HG02571 (cell line): ENCODE measurements around the gene XIRP1.

Experiments used
- ATAC-seq: cut with Tn5 transposase; IDR thresholded peaks from one replicate; pipeline ENCODE4 v1.9.1; 2021; ENCODE audit warnings: mild to moderate bottlenecking, moderate library complexity; ENCODE audit not compliant: unreplicated experiment

The XIRP1 gene

DNA sequence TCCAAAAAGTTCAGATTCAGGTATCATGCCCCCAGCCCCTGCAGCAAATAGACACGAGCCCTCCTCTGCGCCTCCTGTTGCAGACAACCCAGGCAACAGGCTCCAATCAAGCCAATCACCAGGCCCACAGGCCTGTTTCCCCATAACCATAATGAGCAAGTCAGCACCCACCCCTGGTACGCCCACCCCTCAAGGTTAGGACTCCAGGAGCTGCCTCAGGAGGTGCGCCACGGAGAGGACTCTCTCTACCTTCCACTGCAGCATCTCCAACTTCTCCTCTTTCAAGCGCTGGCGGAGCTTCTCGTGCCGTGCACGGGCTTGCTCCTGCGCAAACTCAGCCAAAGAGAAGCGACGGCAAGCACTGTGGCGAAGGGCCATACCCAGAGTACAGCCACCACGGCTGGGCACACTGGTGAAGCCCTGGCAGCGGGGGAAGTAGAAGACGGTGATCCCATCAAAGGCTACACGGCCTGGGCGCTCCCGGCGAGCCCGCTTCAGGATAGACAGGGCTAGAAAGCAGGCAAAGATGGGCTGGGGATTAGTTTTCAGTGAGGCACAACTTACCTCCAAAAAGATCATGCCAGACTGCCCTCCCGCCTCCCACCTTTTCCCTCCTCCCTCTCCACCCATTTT lies 47.5 kb downstream of the XIRP1 start:
- ATAC-seq: no peak

DNA sequence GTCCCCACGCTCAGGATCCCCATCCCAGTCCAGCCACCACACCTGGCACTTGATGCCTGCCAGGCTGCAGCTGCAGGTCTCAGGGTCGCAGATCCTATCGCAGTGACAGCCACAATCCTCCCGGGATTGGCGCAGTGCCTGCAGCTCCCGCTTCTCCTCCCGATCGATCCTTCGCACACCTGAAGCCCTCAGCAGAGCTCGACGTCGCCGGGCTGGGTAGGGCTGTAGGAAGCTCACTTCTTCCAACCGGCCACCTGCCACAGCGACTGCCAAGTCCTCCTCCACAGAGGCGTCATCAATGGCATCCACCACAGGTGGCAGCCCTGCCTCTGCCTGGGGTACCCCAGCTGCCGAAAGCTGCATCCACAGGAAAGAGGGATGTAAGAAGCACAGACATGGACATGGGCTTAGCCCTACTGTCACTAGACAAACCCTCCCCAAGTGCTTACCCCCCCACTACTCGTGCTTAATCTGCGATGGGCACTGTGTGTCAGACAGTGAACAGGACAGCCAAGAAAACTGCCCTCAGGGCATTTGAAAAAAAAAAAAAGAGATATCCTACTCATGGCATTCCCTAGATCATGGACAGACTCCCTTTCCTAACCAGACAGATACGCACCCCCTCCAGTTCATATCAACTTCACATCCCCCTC lies 48.2 kb downstream of the XIRP1 start:
- ATAC-seq: no peak

DNA sequence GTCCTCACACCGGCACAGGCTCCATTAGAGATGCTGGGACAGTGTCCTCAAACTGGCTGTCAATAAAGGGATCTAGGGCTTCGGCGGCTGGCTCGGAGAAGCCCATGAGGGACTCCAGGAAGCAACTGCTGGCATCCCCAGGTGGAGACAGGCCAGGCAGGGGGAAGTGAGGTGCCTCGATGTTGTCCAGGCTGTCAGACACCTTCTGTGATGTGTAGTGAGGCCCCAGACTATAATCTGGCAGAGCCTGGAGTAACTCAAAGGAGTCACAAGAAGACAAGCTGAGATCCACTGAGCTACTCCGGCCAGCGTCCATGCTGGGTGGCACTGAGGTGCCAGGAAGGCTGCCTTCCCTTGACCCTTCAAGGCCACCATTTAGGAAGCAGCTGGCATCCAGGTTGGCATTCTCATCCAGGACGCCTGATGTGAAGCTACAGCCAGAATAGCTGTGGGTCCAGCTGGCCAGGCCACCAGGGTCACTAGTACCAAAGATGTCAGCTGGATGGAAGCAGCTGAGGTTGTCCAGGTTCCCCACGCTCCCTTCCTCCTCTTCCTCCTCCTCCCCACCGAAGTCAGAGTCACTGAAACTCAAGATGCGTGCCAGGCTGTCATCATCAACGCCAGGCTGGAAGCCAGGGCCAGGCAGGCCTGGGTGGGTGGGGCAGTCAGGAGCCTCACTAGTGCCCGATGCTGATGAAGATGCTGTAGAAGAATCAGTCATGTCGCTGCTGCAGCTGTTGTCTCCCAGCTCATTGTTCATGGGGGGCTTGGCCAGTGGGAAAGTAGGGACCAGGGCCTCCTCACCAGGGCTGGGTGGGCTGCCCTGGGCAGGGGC lies 49.1 kb downstream of the XIRP1 start:
- ATAC-seq: no peak

DNA sequence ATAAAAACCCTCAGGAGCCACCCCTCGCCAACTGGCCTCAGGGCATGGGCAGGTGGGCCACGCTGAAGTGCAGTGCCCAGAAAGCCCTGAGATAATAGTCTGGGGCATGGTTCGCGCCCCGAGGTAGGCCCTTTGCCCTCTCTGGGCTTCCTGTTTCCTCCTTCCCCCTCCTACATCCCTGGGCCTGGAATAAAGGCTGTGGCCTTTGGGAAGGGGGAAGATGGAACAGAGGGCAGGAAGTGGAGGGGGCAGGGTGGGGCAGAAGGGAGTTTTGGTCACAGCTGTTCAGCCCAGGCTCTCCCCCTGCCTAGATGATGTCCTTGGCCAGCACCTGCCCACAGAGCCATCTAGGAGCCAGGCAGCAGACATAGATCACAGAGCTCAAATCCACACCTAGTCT lies 50.3 kb downstream of the XIRP1 start:
- ATAC-seq: no peak

DNA sequence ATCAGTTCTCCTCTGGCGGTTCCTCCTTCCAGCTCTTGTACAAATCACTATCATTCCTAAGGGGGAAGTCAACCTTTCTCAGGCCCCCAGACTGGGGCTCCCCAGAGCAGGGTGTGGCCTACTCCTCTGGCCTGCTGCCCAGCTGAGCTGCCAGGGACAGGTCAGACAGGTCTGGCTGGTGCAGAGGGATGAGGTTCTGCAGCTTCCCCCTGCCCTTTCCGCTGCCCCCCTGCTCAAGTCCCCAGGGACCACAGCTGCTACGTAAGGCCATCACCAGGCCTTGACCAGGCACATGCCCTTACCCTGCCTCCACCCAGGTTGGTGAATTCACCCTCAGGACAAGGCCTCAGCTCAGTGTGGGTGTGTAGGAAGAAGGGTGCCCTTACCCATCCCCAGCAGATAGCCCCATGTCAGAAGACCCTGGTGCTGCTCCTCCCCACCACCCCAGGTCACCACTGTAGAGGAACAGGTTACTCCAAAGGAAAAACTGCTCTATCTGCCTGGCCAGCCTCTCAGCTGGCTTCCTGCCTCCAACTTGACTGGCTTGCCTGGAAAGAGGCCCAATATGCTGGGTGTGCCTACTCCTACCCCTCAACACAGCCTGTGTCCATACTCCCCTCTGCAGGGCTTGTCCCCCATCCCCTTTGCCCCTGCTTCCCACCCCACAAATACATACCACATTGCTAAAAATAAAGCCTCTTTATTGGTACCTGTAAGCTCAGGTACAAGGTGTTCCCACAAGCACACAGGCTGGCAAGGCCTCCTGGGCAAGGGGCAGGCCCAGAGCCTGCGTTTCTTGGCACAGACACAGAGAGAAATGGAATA lies 51.0 kb downstream of the XIRP1 start:
- ATAC-seq: no peak

DNA sequence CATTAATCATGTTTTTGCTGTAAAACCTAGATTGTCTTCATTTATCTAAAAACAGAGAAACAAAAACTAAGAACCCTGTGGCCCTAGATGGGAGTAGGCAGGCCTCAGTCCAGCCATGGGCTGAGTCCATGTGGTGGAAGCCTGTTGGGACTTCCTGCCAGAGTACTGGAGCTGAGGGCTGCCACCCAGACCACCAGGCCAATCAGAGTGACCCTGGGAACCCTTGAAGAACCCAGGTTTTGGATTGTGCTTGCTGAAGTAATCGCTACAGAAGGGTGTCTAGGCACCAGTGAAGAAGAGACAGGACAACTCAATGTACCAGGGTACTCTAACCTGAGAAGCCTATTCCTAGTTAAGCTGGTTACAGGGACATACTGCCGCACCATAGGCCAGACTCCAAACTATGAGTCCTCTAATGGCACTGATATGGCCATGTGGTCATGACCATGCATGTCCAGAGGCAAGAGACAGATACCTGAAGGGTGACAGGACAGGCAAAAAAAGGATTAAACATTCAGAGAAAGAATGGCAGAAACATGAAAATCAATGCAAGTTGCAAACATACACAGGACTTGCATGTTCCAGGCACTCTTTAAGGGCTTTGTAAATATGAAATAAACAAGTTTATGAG lies 51.9 kb downstream of the XIRP1 start:
- no peak for ATAC-seq

DNA sequence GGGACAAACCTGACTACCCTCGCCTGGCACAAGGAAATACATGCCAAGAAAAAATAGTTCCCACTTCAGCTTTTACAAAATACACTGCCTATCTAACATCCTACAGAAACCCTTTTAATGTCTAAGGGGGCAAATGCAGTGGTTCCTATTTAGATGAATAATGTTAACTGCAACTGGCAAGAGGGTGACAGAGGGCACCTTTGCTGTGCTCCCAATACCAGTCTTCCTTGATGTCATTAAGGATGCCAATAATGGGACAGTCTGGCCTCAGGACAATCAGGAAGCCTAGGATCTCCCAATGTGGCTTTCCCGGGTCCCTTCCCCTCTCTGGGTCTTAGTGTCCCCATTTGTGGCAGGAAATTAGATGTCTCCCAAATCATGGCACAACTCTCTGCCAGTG lies 53.0 kb downstream of the XIRP1 start:
- ATAC-seq: no peak

DNA sequence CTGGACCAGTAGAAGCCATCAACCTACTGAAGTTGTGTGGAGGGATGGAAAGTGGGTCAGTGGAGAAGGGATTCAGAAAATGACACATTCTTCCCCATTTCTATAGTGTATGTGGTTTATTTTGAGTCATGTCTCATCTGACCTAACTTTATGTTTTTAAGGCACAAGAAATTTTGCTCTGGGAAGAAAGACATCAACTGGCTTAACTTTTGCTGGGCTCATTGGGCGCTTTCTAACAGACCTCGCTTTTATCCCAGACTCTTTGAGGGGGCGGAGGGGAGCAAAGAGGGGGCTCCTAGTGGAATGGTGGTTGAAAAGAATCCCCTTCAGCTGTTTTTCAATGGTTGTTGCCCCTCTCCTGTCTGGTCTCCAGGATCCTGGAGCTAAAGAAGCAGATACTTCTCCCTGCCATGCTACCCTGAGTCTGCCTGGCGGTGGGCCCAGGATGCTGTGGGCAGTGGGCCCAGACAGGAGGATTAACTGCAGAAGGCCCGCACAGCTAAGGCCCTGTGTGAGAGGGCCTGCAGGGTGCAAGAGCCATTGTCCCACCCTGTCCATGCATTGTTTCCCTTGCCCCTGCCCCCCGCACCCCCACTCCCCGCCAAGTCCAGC lies 53.5 kb downstream of the XIRP1 start:
- no peak for ATAC-seq

DNA sequence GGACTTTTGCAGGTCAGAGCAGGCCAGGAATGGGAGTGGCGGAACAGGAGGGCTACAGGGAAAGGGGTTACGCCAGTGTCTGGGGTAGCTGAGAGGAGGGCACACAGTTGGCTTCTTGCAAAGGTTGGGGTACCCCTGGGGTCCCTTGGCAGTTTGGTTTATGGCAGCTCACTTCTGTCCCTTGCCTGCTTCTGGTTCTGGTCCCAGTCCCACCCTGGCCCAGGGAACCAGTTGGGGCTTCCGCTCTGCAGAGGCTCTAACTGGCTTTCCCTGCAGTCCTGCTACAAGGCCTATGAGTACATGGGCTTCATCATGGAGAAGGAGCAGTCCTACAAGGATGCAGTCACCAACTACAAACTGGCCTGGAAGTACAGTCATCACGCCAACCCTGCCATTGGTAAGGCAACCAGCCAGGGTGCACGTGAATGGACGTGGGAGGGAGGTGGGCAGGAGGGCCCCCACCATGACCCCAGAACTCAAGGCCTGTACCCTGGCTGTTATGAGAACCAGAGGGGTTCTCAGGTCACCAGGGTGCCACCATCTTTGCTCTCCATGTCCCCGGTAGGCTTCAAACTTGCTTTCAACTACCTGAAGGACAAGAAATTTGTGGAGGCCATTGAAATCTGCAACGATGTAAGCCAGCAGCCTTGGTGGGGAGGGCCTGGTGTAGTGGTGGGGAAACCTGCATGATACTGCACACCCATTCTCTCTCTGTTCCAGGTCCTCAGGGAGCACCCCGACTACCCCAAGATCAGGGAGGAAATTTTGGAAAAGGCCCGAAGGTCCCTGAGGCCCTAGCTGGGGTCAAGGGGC lies 54.2 kb downstream of the XIRP1 start:
- ATAC-seq: no peak

DNA sequence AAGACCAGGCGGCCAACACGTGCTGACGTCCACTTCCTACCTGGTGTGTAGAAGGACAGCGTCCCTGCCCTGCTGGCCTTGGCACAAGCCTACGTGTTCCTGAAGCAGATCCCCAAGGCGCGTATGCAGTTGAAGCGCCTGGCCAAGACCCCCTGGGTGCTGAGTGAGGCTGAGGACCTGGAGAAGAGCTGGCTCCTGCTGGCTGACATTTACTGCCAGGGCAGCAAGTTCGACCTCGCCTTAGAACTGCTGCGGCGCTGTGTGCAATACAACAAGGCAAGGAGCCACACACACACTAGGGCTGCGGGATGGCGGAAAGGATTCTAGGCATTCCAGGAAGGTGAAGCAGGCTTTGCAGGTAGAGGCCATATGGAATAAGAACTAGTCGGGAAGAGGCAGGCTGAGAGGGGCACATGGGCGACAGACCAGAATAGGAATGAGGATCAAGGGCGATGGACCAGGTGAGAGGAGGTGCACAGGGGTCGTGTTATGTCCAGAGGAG lies 54.9 kb downstream of the XIRP1 start:
- ATAC-seq: no peak

DNA sequence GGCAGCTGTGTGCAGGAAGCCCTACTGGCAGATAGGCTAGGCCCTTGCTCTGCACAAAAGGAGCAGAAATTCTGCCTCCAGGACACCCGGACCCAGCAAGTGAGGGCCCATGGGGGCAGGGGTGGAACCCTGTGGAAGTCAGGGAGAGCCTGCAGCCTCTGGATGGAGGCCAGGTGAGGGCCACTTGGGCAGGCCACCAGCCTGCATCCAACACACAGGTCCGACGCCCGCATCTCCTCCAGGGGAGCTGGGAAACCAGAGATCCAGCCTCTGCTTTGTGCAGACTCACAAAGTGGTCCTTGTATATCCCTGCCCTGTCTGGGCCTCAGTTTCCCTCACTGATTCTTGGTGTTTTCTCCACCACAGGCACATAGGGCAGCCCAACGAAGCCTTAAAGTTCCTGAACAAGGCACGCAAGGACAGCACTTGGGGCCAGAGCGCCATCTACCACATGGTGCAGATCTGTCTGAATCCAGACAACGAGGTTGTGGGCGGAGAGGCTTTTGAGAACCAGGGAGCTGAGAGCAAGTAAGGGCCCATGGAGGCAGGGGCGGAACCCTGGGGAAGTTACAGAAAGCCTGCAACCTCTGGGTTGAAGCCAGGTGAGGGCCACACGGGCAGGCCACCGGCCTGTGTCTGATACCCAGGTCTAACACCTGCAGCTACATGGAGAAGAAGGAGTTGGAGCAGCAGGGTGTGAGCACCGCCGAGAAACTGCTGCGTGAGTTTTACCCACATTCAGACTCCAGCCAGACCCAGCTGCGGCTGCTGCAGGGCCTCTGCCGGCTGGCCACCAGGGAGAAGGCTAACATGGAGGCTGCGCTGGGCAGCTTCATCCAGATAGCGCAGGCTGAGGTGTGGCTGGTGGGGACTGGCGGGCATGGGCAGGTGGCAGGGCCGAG lies 55.6 kb downstream of the XIRP1 start:
- no peak for ATAC-seq

DNA sequence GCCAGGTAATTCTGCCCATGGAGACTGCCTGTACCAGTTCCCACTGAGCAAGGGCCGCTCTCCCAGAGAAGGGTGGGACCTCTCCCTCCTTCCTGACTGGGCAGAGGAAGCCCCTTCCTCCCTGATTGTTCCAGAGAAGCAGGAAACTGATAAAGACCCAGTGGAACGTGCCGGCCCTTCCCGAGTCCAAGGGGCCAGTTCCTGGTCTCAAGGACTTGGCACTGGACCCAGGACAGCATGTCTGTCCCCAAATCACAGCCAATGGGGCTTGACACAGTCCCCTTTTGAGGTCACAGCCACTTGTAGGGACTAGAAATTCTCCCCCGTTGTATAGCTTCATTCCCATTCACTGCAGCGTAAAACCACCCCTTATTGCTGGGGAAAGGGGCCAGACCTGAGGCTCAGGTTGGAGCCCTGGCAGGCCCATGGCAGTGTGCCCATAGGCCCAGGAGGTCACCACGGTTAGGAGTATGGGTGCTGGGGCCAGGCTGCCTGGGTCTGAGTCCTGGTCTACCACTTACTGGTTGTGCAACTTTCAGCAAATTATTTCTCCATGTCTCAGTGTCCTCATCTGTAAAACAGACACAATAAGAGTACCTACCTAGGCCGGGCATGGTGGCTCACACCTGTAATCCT lies 57.1 kb downstream of the XIRP1 start:
- ATAC-seq: no peak

DNA sequence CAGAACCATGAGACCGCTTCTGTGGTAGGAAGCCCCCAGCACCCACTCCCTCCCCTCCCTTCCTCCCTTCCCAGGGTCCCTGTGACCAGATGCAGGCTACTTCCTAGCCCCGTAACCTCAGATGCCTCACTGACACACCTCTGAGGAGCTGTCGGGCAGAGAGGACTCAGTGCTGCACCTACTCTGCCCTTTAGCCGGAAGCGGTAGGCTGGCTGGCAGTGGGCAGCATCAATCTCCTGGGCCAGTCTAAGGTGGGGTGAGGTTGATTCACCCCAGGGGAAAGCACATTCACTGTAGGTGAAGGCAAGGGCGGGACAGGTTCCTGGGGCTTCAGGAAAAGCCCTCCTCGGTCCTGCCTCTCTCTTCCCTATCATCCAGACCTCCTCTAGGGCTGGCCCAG lies 58.1 kb downstream of the XIRP1 start:
- ATAC-seq: no peak

DNA sequence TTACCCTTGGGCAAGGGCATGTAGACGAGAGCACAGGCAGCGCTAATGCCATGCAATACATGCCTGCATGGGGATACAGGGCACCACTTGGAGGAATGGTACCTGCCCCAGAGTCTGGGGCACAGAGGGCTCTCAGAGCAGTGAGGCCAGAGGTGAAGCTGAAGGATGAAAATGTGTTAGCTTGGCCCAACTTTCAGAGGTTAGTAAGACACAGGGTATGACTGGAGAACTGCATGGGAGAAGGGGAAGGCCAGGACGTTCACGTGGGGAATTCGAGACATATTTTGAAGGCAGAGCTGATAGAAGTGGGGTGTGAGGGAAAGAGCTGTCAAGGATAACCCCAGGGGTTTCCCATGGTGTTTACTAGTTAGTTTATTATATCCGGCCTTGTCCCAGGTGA lies 58.6 kb downstream of the XIRP1 start:
- ATAC-seq: no peak
